Endometrium (tissue), 2 donors: ENCODE results near the gene WAPL.

Experiments used
- FAIRE-seq: peaks from 2 replicates; lab custom pipeline; 2012; peaks lifted over from hg19 to GRCh38; lab: Jason Lieb, UNC
- donor health status: control.
- donor health status: control.

Gene WAPL

DNA sequence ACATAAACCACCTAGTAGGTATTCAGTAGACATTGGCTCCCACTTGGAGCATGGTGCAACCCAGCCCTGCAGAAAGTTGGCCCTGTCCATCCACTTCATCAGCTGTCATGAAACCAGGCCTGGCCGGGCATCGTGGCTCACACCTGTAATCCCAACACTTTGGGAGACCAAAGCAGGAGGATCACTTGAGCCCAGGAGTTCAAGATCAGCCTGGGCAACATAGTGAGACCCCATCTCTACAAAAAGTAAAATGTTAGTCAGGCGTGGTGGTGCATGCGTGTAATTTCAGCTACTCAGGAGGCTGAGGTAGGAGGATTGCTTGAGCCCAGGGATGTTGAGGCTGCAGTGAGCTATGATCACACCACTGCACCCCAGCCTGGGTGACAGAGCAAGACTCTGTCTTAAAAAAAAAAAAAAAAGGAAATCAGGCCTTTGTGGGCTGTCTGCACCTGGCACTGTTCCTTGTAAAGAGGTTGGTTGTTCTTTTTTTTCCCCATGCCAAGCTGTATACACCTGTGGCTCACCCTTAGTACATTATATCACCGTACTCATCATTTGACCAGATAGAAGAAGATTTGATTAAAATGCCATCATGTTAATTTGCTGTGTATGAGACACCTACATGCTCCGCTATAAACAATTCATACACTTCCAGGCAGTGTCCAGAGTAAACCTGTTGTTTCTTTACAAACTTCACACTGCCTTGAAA, 109.6 kb downstream of the WAPL start:
- FAIRE-seq: no peak

DNA sequence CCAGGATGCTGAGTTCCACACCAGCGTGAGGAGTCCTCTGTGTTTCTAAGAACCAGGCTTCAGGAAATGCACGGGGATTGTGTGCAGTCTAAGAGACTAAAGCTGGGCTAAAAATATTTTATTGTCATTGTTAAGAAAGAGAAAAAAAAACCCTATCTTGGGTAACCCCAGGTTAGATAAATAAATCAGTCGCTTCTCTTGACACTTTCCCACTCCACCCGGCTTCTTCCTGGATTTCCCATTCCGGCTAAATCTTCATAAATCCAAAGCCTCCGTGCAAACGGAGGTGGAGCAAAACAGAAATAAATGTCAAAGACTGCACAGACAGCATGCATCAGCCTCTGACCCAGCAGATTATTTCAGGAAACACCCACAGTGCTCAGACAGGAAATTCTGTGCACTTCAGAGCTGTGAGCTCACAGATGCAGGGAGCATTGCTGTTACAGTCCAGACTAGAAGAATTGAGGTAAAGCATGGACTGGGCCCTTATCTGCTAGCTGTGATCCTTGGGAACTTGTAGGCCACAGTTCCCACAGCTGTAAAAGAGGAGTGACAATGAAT, 110.2 kb downstream of the WAPL start:
- no peak for FAIRE-seq

DNA sequence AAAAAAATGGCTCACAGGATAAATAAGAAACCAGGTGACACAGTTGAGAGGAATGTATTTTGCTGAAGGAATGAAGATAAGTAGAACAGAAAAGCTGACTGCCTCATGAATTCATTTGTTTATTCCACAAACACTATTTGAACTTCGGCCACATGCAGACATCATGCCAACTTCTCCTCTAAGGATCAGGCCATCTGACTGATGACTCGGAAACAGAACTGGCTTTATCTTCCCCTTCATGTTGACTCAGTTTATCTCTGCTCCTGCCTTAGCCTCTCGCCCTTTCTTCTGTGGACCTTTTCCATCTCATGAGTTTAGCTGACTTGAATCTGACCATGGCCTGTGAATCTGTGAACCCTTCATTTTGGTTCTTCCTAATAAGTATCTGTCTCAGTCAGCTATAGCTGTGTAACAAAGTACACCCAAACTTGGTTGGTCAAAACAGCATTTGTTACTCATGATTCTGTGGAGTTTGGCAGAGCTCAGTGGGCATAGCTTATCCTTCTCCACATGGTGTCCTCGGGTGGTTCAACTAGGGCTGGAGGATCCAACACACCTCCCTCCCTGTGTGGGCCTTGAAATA, 111.0 kb downstream of the WAPL start:
- FAIRE-seq: no peak

DNA sequence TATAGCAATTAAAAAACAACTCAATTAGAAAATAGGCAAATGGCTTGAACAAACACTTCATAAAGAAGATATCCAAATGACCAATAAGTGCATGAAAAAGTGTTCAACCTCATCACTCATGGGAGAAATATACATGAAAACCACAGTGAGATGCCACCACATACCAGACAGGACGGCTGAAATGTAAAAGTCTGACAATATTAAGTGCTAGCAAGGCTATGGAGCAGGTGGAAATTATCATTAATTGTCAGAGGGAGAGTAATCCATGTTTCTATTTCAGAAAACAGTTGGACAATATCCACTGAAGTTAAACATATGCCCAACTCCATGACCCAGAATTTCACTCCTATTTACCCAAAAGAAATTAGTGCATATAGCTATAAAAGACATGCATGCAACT, 112.4 kb downstream of the WAPL start:
- FAIRE-seq: no peak

DNA sequence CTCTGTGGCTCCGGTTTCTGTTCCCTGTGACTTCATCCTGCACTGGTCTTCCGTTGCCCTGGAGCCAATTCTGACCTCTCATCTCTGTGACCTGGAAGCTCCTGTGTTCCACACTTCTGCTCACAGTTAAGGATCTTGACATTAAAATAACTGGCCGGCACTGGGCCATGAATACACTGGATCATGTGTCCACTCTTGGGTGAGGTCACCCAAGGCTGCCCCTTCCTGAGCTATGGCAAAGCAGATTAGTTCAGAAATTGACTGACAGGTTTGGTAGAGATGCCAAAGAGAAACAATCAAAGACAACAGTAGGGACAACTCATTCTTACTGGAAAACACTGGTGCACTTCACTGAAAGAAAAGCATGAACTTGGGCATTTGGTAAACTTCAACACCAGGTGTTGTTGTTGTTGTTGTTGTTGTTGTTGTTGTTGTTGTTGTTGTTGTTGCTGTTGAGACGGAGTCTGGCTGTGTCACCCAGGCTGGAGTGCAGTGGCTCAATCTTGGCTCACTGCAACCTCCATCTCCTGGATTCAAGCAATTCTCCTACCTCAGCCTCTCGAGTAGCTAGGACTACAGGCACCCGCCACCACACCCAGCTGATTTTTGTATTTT, 118.3 kb downstream of the WAPL start:
- no peak for FAIRE-seq

DNA sequence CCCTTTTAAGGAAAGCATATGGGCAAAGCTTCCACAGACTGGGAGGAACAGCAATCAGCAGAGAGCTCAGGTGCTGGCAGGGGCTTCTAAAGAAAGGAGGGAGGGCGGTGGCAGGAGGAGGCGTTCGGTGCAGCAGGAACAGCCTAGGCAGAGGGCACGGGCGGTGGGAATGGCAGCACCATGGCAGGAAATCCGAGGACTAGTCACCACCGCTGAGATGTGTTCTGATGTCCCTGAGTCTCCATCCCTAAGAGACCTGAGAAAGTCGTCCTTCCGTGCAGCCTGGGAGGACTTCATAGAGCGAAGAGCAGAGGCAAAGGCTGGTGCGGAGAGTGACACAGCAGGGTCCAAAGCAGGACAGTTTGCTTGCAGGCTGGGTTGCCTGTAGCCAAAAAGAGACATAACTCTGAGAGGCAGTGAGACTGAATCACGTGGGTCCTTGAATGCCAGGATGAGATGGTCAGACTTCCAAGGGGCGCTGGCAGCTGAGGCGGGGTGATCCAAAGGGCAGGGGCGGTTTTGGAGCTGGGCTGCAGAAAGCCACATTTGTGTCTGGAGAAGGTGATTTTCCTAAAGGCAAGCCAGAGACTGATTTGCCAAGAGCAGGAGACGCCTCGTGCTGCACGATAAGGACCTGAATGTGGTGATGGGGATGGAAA, 119.2 kb downstream of the WAPL start:
- no peak for FAIRE-seq

DNA sequence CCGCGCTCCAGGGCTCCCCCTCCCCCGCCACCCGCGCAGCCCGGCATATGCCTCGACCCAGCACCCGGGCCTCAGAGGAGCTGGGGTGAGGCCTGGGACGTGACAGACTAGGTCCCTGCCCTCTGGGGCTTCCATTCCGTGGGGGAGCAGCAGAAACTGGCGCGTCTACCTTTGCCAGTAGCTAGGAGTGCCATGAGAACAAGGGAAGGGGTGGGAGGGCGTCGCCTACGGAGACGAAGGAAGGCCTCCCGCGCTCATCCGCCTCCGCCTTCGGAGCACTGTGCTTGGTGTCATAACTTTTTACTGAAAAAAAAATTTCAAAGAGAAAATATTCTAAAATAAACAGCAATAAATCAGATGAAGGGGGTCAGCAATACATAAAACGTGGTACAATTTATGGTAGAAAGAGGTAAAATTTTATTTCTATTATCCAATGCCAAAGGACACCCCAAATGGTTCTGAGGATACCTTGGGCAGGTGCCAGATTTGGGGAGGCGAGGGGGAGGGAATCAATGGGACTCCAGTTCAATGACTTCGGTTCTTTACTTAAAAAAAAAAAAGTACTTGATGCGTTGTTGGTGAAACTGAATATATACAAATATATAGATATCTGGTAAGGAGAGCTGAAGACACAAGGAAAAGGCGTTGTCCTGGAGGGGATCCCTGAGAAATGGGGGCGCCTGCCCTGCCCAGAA, 119.9 kb downstream of the WAPL start:
- no peak for FAIRE-seq

DNA sequence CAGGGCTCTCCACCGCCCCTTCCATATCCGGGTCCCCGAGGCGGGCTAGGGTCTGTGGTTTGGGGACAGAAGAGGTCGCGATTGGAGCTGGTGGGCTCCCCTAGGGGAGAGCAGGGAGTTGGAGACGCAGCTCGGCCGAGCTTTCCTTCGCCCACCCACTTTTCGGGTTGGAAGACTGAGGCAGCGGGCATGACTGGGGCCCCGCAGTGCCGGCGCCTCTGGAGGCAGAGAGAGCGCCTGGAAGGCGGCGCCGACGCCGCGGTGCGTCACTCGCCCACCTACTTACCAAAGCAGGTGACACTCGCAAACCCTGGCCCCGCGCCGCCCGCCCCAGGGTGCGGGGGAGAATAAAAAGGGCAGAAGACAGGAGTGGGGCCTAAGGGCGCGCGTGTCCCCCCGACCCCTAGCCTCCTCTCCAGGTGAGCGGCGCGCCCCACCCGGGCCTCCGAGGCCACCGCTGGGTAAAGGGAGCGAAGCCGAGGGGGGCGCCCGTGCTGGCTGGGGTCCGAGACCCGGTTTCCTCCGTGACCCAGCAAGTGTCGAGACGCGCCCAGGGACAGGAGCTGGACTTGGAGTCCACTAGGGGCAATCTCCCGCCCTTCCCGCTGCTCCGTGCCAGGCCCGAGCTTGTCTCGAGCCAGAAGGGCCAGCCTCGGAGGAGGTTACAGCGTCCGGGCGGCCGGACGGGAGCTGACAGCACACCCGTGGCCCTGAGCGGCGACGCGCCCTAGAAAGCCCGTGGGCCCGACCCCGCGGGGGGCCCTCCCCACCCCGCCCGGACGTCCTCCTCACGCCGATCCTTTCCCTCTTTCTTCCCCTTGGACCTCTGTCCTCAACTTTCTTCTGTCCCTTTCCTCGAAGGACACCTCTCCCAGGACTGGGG, 120.6 kb downstream of the WAPL start:
- FAIRE-seq: no peak

DNA sequence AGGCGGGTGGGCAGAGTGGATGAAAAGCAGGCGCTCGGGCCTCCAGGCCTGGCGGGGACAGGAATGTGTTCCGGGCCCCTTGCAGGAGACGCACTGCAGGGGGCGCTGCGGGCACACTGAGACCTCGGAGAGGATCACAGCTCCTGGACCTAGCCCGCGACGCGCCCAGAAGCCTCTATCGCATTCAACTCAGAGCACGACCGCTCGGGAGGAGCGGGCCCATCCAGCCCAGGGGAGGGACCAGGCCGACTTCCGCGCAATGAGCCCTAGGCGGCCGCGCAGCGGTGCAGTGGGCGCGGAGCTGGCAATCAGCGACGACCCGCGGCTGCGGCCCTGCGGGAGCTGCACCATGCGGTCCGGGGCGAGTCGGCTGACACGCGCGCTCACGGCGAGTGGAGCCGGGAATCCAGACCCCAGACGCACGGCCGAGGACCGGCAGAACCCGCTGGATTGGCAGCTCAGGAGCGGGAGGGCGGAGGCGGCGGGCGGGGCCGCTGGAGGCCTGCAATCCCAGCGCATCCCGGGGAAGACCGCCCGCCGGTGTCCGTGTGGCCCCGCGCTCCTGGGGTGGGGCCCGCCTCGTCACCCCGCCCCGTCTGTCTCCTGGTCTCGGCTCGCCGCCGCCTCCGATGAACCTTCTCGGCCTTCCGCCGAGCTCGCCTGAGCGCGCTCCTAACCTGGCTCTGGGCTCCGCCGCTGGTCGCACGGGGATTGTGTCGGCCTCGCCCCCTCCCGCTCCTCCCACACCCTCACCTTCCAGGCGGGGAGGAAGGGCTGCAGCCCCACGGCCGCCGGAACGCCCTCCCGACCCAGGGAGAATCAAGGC, 121.5 kb downstream of the WAPL start:
- no peak for FAIRE-seq

DNA sequence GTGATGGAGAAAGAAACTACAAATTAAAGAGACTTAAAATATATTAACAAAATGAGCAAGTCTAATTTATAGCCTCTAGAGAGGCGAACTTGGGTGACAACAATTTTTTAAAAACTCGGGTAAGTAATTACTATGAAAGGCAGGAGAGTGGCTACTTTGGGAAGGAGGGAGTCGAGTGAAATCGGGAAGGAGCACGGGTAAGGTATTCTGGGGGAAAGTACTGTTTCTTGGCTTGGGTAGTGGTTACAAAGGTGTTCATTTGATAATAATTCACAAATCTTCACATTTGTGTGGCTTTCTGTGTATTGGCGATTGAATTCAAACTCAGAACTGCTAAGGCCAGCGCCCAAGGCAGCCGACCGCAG, 122.1 kb downstream of the WAPL start:
- FAIRE-seq: no peak

DNA sequence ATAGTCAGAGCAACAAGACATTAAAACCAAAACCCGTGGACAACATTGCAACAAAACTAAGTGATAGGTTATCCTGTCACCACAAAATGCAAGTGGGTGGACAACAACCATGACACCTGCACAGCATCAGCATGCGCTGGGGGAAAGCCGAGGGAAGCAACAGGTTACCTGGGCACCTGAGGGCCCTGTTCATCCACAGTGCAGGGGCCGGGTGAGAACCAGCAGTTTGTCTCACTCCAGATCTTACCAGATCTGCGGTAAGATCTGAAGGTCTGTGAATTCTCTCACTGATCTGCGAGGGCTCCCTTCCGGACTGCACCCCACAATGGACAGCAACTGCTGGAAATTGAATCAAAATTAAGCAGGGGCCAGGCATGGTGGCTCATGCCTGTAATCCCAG, 124.5 kb downstream of the WAPL start:
- no peak for FAIRE-seq

DNA sequence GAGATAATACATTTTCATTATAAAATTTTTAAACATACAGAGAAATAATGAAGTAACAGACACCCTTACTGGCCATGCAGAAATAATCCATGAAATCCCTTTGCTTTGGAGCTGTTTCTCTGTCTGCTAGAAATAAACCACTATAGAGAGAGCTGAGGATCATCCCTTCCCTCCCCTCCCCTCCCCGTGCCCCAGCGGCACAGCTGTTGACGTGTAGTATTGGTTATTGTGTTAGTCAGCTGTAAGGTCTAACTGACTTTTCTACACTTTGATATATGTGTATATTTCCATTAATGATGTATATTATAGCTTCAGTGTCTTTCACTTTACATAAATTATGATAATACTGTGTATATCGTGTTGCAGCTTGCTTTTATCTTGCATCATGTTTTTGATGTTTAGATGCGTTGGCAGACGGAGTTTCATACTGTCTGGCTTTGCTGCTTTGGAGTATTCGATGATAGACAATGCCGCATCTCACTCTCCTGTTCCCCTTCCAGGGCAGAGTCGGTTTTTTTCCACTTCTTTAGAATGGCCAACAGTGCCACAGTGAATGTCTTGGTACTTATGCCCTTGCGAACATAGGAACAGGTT, 127.6 kb downstream of the WAPL start:
- FAIRE-seq: no peak

DNA sequence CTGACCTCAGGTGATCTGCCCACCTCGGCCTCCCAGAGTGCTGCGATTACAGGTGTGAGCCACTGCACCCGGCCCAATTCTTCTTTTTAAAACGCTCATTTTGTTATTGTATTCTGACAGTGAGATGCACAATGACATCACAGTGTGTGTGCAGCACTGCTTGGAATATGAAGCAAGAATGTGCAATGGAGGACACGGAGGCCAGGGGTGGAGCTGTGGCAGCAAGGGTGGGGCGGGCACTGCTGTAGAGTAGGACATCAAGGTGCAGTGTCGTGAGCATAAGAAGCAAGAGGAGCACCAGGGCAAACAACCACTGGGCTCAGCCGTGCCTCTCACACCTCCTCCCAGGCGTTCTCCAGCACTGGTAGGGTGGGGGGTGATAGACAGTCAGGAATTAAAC, 128.2 kb downstream of the WAPL start:
- no peak for FAIRE-seq

DNA sequence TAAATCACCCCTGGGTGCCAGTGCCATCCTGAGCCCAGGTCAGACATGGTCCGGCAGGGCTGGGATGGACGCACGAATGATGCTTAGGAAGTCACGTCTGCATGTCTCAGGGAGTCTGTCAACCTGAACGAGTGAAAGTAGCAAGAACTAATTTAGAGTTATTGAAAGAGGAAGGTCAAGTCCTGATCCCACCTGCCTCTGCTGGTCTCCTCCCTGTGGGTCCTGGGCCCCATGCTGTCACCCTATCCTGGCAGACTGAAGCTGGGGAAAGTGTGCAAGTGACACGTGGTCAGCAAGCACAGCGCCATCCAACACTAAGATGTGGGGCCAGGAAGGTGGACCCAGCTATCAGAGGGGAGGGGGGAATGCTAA, 128.9 kb downstream of the WAPL start:
- no peak for FAIRE-seq

DNA sequence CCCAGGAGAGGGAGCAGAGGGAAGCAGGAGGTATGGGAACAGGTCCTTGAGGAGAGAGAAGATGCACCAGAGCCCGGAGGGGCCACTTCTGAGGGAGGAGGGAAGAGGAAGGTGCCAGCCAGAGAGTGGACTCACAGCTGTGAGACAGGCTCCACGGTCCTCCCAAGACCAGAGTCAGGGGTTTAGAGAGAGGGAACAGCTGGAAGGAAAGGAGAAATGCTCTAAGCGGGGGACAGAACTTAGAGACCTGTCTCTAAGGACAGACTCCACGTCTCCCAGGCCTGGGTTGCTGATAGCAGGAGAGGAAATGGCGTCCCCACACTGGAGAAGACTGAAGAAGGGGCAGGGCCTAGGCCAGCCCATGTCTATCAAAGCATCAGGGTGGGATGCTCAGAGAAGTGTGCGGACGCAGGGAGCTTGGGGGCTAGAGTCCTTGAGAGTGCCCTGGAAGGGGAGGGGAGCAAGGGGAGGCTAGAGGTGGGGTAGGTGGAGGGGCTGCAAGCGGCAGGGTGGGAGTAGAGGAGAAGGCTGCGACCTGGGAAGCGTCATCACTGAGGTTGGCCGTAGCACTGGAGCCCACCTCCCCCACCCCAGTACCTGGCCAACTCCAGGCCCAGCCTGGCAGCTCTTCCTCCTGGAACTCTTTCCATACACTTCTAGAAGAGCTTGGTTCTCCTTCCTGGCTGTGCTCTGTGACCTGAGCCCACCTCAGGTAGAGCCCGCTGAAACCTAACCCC, 129.4 kb downstream of the WAPL start:
- no peak for FAIRE-seq

DNA sequence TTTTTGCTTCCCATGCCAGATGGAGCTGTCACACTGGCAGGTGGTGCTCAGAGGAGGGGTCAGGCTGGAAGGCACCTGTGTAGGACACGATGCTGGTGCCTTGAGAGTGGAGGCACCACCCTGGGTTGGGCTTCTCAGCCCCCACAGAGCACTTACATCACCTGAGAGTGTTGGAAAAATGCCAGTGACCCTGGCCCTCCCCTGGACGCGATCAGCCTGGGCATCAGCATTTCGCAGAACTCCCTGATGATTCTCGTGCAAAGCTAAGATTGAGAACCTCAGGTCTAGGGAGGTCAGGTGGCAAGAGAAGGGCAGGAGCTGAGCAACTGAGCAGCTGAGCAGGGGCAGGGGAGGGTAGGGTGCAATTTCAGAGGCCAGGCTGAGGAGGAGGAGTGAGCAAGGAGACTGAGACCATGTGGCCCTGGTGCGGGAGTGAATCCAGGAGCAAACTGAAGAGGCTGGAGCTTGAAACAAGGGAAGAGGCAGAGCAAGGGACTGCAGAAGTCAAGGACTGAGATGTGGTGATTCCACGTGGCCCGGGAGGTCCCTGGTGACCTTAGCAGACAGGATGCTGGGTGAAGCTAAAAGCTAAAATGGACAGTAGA, 130.3 kb downstream of the WAPL start:
- FAIRE-seq: no peak

DNA sequence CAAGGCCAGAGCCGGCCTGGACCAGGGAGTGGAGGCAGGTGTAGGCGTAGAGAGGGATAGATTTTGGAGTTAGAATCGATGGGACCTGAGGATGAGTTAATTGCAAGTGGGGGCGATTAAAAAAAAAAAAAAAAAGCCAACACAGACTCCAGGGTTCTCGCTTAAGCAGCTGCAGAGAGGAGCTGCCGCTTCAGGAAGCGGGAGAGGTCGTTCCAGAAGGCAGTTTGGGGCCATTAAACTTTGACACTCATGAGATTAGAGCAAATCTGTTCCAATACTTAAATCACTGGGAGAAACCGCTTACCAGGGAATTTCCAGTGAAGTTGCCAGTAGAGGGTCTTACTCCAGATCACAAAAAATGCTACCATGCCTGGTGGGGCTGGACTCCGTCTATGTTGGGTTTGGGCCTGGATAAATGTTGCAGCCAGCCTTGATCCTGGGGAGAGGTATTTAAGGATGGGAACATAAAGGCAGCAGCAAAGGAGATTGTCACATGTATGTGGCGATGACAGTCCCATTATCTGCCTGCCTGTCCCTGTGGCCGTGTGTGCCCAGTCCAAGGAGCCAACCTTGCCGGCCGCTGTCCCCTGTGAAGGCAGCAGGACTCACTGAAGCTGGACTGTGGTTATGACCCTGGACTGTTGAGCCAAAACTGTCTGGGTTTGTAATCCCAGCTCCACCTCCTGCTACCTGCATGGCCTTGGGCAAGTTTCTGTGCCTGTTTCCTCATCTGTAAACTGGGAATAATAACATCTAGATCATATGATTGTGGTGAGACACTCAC, 131.1 kb downstream of the WAPL start:
- no peak for FAIRE-seq
